ENCODE data around the gene PPP1R3A.

- TF ChIP-seq CTCF (IDR thresholded peaks at IDR 0.05) (no peak), POLR2A (IDR thresholded peaks at IDR 0.05) (no peak)
These were observed 9.3 kb upstream of the PPP1R3A start for GRCh38 chr7:113928112-113928511.

All from lower leg skin (tissue), 3 donors.